GM21619 (cell line): ENCODE results near the gene MEST.
"Not testable (repeated sequence)": the region's sequence is repeated elsewhere in the genome, so short reads cannot be mapped to it uniquely, and the experiment has no call there.

Experiments
- ATAC-seq: cut with Tn5 transposase; IDR thresholded peaks from one replicate; pipeline ENCODE4 v1.9.1; 2021; ENCODE audit not compliant: unreplicated experiment

The MEST gene, protein sequence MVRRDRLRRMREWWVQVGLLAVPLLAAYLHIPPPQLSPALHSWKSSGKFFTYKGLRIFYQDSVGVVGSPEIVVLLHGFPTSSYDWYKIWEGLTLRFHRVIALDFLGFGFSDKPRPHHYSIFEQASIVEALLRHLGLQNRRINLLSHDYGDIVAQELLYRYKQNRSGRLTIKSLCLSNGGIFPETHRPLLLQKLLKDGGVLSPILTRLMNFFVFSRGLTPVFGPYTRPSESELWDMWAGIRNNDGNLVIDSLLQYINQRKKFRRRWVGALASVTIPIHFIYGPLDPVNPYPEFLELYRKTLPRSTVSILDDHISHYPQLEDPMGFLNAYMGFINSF

DNA sequence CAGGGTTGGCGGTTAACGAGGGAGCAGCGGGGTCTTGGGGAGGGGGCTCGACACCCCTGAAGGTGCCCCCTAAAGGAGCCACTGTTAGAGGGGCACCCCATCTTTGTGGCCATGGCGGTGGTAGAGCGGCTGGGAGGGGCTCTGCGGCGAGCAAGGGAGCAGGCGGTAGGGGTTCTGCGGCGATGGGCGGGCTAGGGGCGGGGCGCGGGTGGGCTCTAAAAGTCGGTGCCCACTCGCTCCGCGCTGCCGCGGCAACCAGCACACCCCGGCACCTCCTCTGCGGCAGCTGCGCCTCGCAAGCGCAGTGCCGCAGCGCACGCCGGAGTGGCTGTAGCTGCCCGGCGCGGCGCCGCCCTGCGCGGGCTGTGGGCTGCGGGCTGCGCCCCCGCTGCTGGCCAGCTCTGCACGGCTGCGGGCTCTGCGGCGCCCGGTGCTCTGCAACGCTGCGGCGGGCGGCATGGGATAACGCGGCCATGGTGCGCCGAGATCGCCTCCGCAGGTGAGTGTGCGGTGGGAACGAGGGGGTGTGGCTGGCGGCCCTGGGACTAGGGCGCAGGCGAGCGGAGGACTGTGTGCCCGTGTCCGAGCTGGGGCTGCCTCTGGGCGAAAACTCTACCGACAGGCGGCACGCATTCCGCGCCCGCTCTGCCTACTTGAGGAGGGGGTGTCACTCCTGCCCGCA lies at the start of gene MEST:
TSS of gene MEST (plus strand) at position 245 of the 682 bp plus-strand sequence. CDS start at position 474, 229 bp downstream.
- ATAC-seq: no peak

DNA sequence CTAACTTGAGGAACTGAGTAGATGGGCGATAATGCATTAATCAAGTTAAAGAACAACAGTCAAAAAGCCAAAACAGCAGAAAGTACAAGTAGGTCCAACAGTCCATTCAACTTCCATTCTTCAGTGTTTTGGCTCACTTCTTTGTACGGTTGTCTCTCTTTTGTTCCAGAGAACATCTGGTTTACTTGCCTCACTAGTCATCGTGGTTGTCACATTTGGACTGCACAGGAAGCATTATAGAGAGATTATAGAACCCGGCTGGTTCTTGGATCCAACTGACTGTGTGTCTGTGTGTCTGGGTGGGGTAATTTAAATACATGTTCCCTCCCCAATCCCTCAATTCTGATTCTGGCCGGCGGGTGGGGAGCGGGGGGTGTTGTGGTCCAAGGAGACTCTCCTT lies 49.3 kb upstream of the MEST start:
- no peak for ATAC-seq

DNA sequence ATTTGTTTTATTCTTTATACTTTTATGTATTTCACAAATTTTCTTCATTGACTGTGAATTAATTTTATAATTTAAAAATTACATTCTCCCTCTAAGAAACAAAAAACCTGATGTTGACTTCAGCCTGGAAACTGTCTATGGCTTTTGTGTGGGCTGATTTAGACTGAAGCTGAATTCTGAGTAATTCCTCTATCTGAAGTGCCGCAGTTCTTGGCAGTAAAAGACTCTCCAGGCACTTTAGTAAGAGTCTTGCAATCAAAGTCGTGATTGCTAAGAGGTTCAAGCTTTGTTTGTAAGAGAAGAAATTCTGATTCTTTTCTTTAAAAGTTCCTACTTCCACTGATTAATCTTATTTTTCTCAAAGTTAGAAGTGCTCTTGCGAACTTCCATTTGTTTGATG lies 47.7 kb upstream of the MEST start:
- ATAC-seq: no peak

DNA sequence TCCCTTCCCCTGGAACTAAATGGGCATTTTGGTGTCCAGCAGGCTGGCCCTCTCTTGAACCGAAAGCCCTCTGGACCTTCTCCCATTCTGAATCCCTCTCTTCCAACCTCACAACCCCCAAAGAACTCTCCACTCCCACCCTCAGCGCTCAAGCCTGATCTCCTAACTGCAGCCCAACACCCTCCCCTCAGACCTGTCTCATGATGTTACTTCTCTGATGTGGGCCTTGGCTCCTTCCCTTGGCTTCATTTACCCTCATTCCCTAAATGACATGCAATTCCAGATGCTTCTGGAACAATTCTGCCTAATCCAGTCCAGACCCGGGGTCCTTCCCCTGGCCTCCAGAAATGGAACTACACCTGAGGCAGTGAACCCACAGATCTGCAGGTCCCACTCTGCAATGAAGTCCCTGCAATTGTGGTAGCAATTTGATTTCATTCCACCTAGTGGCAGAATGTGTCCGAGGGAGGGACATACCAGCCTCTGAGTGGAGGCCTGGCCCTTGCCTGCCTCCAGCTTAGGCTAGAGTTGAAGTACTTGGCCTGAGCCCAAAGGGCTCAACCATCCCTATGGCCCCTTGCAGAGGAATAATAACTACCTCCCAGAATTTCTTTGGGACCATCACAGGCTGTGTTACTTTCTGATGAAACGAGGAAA lies 47.0 kb upstream of the MEST start:
- no peak for ATAC-seq

DNA sequence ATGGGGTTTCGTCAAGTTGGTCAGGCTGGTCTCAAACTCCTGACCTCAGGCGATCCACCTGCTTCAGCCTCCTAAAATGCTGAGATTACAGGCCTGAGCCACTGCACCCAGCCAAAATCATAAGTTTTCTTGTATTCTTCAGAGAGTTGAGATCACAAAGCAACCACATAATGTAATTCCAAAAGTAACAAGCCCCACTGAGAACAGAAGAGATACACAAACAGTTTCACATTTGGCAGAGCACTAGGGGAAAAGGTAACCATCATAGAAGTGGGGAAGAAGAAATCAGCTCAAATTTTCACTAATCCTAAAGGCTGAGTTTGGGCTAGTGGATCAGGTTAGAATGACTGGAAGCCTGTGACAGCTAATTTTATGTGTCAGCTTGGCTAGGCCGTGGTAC lies 45.6 kb upstream of the MEST start:
- no peak for ATAC-seq

DNA sequence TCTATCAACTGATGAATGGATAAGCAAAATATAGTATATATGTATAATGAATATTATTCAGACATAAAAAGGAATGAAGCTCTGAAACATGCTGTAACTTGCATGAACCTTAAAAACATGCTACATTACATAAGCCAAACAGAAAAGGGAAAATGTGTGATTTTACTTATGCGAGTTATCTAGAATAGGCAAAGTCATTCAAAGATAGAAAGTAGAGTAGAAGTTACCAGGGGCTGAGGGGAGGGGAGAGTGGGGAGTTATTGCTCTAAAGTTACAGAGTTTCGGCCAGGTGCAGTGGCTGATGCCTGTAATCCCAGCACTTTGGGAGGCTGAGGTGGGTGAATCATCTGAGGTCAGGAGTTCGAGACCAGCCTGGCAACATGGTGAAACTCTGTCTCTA lies 40.5 kb upstream of the MEST start:
- ATAC-seq: not testable (repeated sequence)

DNA sequence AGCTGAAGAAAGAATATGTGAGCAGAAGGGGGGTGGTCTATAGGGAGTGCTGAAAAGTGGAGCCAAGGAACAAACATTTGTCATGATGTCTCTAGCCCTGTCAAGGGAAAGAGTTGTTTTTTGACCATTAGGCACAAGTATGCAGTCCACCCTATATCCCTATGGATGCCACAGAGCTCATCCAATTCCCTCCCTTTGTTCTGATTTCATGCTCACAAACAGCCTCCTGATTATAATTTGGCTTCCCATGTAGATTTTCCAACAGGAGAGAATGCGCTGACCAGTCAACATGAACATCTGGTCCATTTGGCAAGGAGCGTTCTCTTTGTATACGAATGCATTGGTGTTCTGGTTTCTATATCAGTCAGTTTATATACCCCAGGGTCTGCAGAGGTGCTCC lies 38.9 kb upstream of the MEST start:
- ATAC-seq: no peak

DNA sequence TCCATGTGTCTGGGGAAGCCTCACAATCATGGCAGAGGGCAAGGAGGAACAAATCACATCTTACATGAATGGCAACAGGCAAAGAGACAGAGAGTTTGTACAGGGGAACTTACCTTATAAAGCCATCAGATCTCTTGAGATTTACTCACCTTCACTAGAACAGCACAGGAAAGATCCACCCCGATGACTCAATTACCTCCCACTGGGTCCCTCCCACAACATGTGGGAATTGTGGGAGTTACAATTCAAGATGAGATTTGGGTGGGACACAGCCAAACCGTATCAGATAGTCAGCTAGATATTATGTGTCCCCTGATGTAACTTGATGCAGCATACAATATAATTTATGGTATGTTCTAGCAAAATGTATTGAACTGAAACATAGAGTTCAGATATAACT lies 36.9 kb upstream of the MEST start:
- ATAC-seq: no peak

DNA sequence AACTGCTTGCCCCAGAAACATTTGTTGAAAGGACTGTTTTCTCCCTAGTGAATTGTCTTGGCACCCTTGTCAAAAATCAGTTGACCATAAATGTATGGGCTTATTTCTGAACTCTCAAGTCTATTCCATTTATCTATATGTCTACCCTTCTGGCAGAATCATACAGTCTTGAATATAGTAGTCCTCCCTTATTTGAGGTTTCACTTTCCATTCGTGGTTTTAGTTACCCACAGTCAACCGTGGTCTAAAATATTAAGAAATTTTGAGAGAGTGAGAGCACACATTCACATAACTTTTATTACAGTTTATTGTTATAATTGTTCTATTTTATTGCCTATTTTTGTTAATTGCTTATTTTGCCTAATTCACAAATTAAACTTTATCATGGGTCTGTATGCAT lies 33.6 kb upstream of the MEST start:
- peak; percentile 47 for ATAC-seq

DNA sequence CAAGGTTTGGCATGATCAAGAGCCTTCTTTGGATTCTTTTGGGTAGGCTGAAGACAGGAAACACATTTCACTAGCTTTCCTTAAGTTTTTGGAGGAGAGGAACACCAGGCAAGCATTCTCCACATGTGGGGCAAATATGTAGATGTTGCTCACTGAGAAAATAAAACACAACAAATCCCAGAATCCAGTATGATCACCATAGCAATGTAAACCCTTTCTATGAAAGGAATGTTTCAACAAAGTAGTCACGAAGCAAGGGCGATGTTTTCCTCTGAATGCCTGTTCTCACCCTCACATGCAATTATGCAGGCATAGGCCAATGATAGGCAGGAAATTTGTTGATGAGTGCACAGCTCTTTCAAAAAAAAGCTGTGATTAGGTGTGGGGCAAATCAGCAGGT lies 30.6 kb upstream of the MEST start:
- no peak for ATAC-seq

DNA sequence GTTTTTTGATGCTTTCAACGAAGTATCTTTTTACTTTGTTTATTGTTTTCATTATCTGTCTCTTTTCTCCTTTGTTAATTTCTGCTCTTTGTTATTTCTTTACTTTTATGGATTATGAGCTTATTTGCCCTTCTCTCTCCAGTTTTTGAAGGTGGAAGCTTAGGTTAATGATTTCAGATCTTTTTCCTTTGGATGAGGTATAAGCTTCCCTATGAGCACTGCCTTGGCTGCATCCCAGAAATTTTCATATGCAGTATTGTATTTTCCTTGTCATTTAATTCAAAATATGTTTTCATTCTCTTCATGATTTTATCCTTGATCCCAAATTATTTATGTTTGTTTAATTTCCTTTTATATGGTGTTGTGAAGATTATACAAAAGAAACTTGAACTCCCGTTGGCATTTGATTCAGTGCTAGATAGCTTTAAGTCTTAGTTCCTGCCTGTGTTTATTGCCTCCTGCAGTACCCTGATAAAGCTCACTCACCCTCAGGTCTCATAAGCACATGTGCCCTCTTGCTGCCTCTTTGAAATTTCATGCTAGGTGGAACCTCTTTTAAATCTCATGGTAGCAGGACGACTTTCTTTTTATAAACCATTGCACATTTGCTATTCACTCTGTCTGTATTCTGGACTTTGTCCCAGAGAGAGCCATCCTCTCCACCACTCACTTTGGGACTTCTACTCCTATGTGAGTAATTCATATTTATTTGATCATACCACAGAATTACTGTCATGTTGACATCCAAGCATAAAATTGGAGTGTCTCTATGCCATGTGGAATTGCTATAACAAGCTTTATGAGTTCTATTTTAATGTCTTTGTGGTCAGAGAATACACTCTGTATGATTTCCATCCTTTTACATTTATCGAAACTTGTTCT lies 28.1 kb upstream of the MEST start:
- ATAC-seq: no peak

DNA sequence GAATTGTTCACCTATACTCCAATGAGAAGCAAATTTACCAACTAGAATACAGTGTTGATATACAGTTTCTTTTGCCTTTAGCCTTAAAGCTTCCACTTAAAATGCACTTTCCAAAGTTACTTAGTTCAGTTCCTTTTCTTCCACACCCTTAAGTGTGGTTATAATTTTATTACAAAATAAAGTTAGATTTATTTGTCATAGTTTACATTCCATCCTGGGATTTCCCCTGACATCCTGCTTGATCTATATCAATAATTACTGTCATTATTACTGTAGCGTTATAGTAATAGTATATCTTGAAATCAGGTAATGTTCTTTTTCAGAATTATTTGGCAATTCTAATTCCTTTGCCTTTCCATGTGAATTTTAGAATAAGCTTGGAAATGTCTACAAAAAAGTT lies 23.3 kb upstream of the MEST start:
- ATAC-seq: no peak

DNA sequence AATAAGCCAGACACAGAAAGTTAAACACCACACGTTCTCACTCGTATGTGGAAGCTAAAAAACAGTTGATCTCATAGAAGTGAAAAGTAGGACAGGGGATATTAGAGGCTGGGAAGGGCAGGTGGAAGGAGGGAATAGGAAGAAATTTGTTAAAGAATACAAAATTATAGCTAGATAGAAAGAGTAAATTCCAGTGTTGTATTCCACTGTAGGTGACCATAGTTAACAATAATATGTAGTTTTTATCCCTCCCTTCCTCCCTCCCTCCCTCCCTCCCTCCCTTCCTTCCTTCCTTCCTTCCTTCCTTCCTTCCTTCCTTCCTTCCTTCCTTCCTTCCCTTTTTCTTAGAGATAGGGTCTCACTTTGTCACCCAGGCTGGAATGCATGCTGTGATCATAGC lies 19.9 kb upstream of the MEST start:
- no peak for ATAC-seq

DNA sequence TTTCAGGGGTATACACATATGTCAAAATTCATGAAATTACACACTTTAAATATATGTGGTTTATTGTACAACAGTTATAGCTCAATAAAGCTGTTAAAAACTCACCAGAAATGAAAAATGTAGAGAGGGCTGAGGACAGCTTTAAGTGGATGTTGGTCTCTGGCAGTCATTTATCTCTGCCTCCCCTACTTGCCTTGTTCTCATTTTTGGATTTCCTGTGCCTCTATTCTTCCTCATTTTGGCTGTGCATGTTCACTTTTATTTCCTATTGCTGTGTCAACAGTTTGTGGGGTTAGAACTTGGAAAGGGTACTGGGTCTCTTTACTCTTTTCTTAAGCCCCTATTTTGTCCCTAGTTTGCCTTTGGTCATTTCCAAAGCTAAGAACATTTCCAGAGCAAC lies 18.6 kb upstream of the MEST start:
- ATAC-seq: no peak

DNA sequence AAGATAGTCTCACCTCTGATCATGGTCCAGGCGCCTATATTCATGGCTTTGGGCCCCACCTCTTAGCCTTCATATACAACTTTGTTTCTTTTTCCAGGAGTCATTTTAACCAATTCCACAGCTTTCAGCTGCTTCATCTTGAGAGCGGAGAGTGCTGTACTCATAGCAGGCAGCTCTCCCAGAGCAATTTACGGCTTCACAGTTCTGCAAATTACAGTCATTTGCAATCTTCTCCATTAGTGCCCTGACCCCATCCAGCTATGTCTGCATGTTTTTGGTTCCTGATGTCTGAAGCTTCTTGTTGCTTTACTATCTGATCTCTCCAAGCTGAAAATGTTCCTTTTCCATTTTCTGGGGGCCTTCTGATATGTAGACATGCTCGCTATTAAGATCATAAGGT lies 18.0 kb upstream of the MEST start:
- no peak for ATAC-seq

DNA sequence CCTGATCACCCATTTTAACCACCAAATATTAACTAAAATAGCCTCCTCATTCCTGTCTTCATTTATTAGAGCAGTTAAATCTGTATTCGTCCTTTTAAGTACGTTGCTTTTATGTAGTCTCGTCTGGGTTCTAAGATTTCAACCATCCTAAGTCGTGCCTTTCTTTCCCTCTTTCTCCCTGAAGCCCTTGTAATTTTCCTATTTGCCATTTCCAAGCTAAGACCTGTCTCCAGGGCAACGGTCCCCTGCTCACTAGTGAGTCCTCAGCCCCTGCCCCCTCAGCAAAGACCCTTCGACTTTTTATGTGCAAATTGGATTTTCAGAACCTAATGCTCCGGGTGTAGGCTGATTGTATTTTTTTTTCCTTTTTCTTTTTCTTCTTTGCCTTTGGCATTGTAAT lies 16.1 kb upstream of the MEST start:
- ATAC-seq: no peak

DNA sequence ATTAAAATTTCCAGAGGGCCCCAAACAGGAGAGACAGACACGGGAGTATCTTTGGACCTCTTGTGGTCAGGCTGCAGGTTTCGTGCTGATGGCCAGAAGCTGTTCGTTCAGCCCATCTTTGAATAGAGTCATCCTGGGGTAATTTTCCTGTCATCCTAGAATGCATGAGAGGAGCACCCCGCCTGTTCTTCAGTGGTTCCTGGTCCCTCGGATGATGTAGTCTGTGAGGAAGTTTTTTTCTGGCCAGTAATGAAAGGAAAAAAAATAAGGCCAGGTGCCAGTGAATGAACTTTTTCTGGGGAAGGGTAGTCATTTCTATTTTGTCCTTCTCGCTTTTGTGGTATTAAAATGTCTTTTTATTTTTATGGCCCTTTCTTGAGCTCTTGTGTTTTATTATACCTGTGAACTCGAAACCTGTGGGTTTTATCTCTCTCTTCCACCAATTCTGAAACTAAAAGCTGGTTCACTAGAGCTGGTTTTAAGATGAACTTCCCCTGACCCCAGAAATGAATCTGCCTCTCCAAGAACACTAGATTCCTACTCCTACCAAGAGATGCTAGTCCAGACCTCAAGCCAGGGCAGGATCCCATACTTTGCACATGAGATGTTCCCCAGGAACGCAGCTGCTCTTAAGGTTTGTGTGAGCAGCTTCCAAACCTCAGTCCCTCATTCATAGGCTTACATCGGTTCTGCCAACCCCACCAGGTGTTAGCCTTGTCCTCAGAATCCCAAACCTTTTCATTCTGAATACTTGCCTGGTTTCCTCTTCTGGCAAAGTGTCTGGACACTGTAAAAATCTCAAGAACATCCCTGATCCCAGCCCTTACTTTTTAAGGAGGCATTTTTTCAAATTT lies 15.4 kb upstream of the MEST start:
- ATAC-seq: peak; percentile 71

DNA sequence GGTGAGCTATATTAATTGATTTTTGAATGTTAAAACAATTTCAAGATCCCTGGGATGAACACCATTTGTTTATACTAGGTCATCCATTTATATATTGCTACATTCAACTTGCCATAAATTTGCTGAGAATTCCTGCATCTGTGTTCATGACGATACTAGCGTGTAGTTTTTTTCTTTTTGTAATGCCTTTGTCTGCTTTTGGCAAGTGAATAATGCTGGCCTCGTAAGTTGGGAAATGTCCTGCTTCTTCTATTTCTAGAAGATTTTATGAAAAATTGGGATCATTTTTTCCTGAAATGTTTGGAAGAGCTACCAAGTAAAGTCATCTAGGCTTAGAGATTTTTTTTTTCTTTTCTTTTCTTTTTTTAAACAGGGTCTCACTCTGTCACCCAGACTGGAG lies 12.9 kb upstream of the MEST start:
- no peak for ATAC-seq

DNA sequence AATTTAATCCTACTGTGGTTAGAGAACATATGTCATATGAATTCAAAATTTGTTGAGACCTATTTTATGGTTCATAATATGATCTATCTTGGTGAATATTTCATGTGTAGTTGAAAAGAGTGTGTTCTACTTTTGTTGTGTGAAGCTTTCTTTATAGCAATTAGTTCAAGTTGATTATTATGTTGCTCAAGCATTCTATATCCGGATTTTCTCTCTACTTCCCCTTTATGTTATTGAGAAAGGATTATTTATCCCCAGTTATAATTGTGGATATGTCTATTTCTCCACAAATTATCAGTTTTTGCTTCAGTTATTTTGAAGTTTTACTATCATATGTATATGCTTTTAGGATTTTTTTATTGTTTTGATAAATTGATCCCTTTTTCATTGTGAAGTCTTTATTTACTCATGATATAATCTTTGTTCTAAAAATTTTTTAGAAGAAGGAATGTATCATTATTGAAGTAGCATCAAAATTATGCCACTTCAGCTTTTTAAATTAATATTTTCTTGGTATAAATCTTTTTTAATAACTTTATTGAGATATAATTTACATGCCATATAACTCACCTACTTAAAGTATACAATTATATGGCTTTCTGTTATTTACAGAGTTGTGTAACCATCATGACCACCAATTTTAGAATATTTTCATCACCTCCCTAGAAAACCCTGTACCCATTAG lies 12.0 kb upstream of the MEST start:
- ATAC-seq: no peak

DNA sequence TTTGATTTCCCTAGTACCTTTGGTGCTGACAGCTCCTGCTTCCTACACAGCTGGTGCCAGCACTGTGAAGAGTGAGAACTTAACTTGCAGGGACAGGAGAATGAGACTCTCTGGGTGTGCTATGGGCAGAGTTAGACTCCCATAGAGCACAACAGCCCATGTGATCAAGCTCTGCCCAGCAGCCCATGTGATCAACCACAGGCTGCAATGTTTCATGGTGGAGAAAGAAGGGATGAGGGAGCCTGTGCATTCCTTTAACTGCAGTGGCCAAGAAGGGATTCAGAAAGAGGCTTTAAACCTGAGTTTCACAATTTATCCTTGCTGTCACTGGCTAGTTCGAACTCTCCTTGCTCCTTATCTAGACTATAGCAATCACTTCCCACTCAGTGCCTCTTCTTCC lies 10.0 kb upstream of the MEST start:
- ATAC-seq: no peak
